ENCODE results near the gene TMEM185A.
"Not testable (repeated sequence)": the region's sequence is repeated elsewhere in the genome, so short reads cannot be mapped to it uniquely, and the experiment has no call there.

The TMEM185A gene

GRCh38 chrX:149628280-149628679, 3.3 kb downstream of the TMEM185A start:
- no peak overlapping the region for H3K4me3 ChIP-seq (ENCODE audit: low read depth, low read length)

DNA sequence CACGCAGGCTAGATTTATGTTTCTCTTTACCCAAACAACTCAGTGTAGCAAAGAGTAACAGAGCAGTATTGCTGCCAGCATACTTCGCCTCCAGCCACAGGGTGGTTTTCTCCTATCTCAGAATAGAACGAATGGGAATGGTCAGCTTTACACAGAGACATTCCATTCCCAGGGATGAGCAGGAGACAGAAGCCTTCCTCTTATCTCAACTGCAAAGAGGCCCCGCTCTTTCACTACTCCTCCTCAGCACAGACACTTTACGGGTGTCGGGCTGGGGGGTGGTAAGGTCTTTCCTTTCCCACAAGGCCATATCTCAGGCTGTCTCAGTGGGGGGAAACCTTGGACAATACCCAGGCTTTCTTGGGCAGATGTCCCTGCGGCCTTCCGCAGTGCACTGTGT, 4.8 kb downstream of the TMEM185A start:
- not testable (repeated sequence) for H3K4me3 ChIP-seq (ENCODE audit: low read depth, low read length)

DNA sequence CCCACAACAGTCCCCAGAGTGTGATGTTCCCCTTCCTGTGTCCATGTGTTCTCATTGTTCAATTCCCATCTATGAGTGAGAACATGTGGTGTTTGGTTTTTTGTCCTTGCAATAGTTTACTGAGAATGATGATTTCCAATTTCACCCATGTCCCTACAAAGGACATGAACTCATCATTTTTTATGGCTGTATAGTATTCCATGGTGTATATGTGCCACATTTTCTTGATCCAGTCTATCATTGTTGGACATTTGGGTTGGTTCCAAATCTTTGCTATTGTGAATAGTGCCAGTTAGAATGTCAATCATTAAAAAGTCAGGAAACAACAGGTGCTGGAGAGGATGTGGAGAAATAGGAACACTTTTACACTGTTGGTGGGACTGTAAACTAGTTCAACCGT, 11.9 kb downstream of the TMEM185A start:
- not testable (repeated sequence) for H3K4me3 ChIP-seq (ENCODE audit: low read depth, low read length)

GRCh38 chrX:149618871-149619270, 12.7 kb downstream of the TMEM185A start:
- no peak overlapping the region for H3K4me3 ChIP-seq (ENCODE audit: low read depth, low read length)

DNA sequence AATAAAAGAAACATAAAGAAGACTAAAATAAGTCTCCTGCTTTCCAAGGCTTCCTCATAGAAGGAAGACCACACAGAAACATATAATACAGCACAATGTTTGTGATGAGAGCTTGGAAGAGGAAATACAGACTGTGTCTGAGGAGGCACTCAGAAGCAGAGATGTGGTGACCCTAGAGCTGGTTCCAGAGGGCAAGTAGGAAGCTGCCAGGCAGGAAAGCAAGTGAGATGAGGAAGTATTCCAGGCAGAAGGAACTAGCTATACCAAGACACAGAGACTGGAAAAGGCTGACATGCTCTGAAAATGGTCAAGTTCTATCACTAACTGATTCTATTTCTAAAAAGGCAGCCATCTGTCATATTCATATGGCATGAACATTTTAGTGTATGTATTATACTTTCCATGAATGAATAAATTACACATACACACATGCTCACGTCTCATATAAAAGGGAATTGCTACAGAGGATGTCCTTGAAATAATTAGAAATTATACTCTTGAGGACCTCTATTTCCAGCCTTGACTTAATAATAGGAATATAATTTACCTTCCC, 19.9 kb downstream of the TMEM185A start:
- H3K4me3 ChIP-seq (ENCODE audit: low read depth, low read length), result no peak overlapping the region

GRCh38 chrX:149610511-149610910, 21.1 kb downstream of the TMEM185A start:
- H3K4me3 ChIP-seq (ENCODE audit: low read depth, low read length), result no peak overlapping the region

- no peak overlapping the region for H3K4me3 ChIP-seq (ENCODE audit: low read depth, low read length)
Observed at GRCh38 chrX:149607699-149608098, 23.9 kb downstream of the TMEM185A start.

GRCh38 chrX:149605248-149605885, 26.2 kb downstream of the TMEM185A start:
- not testable (repeated sequence) for H3K4me3 ChIP-seq (ENCODE audit: low read depth, low read length)

DNA sequence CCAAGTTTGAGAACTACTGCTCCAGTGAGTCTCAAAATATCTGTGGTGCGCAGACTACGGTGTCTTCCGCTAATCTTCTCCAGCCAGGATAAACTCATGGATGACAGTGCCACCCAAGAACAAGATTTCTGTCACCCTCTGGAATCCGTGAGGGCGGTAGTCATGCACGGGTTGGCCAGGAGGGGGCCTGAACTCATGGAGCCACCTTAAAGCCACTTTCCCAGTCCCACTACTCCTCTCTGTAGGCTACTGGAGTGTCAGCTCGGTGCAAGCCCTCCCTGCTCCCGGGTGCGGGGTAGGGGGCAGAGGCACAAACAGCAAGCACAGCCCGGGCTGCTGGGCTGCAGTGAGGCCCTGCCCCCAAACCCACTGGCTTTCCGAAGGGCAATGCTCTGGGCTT, 33.0 kb downstream of the TMEM185A start:
- not testable (repeated sequence) for H3K4me3 ChIP-seq (ENCODE audit: low read depth, low read length)

DNA sequence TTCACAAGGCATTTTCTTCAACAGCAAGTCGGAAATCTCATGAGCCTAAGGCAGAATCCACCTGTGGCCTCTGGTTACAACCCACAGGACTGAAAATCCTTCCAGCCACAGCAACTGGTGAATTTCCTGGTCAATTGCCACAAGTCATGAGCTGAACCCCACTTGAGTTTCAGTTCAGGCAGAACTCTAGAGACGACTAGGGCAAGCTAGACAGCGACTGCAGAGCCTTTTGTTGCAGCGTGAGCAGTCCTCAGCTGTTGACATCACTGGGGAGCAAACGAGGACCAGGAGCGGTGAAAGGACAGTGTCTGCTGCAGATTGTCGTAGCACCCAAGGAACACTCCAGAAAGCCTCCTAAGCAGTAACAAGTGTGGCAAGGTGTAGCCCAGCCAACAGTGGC, 35.6 kb downstream of the TMEM185A start:
- H3K4me3 ChIP-seq (ENCODE audit: low read depth, low read length), result not testable (repeated sequence)

- not testable (repeated sequence) for H3K4me3 ChIP-seq (ENCODE audit: low read depth, low read length)
Observed at GRCh38 chrX:149595214-149595613, 36.4 kb downstream of the TMEM185A start, which contains the start of gene HSFX2. HSFX2 (minus strand) TSS chrX:149595314; CDS start chrX:149594700, 614 bp downstream.

- not testable (repeated sequence) for H3K4me3 ChIP-seq (ENCODE audit: low read depth, low read length)
Observed at GRCh38 chrX:149590993-149591392, 40.6 kb downstream of the TMEM185A start.

DNA sequence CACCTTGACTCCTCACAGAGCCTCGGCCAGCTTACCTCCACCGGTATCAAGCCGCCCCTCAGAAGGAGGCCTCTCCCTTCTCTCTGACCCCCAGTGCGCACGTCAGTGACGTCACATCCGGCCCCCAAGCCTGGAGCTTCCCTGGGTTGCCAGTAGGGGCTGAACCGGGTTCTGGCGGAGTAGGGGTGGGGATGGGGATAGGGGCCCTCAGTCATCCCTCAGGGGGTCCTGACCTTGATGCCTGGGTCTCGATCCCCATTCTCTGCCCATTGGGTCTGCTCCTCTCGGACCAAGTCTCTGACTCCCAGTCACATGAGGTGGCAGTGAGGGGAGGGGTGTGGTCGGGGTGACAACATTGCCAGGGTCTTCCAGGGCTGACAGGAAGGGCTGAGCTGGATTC, 44.2 kb downstream of the TMEM185A start, which contains the start of gene MAGEA9B:
TSS of gene MAGEA9B (minus strand) at position 101 of the 400 bp plus-strand sequence. CDS start 4,280 bp downstream, outside the sequence.
- not testable (repeated sequence) for H3K4me3 ChIP-seq (ENCODE audit: low read depth, low read length)

GRCh38 chrX:149585631-149586030, 46.0 kb downstream of the TMEM185A start:
- H3K4me3 ChIP-seq (ENCODE audit: low read depth, low read length), result not testable (repeated sequence)

- H3K4me3 ChIP-seq (ENCODE audit: low read depth, low read length), result not testable (repeated sequence)
Observed at GRCh38 chrX:149573456-149573855, 58.1 kb downstream of the TMEM185A start.

- H3K4me3 ChIP-seq (ENCODE audit: low read depth, low read length), result no peak overlapping the region
Observed at GRCh38 chrX:149572743-149573142, 58.8 kb downstream of the TMEM185A start.

DNA sequence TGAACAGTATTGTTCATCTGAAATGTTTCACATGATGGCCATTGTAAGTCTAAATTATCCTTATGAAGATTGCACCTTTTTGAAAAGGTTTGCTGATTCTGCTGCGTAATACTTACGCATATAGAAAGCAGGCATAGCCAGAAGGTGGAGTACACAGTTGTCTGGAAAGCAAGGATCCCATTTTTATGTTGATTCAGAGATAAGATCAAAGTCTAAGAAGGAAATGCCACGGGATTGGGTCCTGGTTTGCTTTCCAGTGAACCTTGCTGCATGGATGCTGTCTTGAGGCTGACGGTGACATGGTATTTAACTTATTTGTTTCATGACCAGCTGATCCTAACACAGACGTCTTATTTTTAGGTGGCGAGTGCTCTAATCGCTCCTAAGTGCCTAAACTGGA, 59.8 kb downstream of the TMEM185A start:
- H3K4me3 ChIP-seq (ENCODE audit: low read depth, low read length), result no peak overlapping the region

DNA sequence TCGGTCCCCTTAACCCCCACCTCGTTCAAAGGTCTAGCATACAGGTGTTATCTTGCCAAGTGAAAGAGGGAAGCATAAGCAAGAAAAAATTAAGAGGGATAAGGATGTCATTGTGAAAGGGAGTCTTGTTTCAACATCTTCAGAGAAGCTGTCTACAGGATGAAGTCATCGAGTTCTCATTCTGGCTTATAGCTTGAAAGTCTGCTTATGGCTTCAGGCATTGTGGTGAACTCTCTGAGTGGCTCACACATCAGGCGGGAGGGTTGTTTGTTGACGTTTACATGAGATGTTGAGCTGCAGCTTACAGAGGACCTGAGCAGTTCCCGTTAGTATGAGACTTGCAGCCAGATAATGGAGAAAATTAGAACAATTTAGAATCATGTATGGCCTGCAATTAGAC, 60.9 kb downstream of the TMEM185A start:
- H3K4me3 ChIP-seq (ENCODE audit: low read depth, low read length), result no peak overlapping the region

DNA sequence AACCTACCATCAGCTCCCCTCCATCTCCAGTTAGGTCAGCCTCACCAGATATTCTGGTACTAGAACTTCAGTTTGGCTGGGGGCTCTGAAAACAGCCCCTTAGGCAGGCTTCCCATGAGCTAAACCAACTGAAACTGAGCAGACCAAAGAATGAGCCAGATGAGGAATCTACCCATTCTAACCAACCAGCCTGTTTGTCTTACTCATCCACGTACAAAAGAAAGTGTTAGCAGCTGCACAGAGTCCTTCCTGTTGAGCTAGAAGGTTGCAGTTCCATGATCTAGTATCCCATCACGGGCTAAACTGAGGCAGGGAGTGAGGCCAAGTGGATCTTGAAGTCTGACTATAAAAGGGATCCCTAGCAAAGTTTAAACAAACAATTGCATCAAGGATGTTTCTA, 61.8 kb downstream of the TMEM185A start:
- no peak overlapping the region for H3K4me3 ChIP-seq (ENCODE audit: low read depth, low read length)

- no peak overlapping the region for H3K4me3 ChIP-seq (ENCODE audit: low read depth, low read length)
Observed at GRCh38 chrX:149568701-149569296, 62.8 kb downstream of the TMEM185A start.

- H3K4me3 ChIP-seq (ENCODE audit: low read depth, low read length), result no peak overlapping the region
Observed at GRCh38 chrX:149567621-149568417, 63.8 kb downstream of the TMEM185A start.

GRCh38 chrX:149563359-149563758, 68.2 kb downstream of the TMEM185A start:
- no peak overlapping the region for H3K4me3 ChIP-seq (ENCODE audit: low read depth, low read length)

All from iPS-11a (cell line).